CD4-positive, alpha-beta T cell treated with Interferon alpha-2 for 1 hour (primary cell): Measurements from ENCODE around the gene PLCZ1.
"Not testable (repeated sequence)": the region's sequence is repeated elsewhere in the genome, so short reads cannot be mapped to it uniquely, and the experiment has no call there.

ENCODE experiments used
- DNase-seq, 2 donors: peaks; one replicate each; pipeline ENCODE4 v3.0.0-alpha.2; 2020 to 2022

PLCZ1 gene, protein sequence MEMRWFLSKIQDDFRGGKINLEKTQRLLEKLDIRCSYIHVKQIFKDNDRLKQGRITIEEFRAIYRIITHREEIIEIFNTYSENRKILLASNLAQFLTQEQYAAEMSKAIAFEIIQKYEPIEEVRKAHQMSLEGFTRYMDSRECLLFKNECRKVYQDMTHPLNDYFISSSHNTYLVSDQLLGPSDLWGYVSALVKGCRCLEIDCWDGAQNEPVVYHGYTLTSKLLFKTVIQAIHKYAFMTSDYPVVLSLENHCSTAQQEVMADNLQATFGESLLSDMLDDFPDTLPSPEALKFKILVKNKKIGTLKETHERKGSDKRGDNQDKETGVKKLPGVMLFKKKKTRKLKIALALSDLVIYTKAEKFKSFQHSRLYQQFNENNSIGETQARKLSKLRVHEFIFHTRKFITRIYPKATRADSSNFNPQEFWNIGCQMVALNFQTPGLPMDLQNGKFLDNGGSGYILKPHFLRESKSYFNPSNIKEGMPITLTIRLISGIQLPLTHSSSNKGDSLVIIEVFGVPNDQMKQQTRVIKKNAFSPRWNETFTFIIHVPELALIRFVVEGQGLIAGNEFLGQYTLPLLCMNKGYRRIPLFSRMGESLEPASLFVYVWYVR

DNA sequence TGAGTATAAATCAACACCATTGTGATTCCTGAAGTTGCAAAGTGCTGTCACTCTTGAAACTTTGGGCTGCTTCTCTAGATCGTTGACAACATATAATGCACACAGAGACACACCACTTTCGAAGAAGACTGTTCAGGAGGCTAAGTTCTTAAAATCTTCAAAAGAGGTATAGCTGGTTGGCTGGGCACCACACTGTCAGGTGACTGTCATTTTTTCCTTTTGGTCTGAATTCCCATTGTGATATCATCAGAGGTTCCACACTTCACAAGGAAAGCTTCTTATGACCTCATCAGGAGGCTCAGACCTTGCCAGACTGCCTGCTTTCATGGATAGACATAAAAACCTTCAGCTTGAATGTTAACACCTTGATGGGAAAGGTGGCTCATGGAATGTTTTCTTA lies at the start of gene PLCZ1, which contains the start of gene CAPZA3:
PLCZ1 (minus strand) TSS at position 194 of the 400 bp plus-strand sequence. CDS start 641 bp downstream, outside the sequence.
CAPZA3 (plus strand) TSS at position 301 of the 400 bp plus-strand sequence. CDS start 150 bp downstream, outside the sequence.
- no peak for DNase-seq

DNA sequence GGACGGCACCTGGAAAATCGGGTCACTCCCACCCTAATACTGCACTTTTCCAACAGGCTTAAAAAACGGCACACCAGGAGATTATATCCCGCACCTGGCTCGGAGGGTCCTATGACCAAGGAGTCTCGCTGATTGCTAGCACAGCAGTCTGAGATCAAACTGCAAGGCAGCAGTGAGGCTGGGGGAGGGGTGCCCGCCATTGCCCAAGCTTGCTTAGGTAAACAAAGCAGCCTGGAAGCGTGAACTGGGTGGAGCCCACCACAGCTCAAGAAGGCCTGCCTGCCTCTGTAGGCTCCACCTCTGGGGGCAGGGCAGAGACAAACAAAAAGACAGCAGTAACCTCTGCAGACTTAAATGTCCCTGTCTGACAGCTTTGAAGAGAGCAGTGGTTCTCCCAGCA lies 47.7 kb upstream of the PLCZ1 start:
- not testable (repeated sequence) for DNase-seq

DNA sequence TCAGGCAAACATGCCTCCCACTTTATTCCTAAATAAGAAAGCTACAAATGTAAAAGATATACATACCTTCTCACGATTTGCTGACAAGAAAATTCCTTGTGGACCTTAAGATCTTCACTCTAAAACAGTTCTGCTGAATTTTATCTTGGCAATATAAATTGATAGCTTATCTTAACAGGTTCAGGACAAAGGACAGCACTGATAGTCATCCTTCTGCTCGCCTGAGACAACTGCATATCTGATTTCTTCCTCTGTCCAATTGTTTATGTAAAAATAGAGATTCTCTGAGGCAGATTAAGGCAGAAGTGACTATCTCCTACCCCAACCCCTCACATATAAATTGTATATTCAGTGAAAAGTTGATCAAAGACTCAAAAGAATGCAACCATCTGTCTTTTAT lies 45.0 kb upstream of the PLCZ1 start:
- no peak for DNase-seq

DNA sequence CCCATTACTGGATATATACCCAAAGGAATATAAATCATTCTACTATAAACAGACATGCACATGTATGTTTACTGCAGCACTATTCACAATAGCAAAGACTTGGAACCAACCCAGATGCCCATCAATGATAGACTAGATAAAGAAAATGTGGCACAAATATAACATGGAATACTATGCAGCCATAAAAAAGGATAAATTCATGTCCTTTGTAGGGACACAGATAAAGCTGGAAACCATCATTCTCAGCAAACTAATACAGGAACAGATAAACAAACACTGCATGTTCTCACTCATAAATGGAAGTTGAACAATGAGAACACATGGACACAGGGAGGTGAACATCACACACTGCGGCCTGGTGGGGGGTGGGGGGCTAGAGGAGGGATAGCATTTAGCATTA lies 28.7 kb upstream of the PLCZ1 start:
- DNase-seq: not testable (repeated sequence)

DNA sequence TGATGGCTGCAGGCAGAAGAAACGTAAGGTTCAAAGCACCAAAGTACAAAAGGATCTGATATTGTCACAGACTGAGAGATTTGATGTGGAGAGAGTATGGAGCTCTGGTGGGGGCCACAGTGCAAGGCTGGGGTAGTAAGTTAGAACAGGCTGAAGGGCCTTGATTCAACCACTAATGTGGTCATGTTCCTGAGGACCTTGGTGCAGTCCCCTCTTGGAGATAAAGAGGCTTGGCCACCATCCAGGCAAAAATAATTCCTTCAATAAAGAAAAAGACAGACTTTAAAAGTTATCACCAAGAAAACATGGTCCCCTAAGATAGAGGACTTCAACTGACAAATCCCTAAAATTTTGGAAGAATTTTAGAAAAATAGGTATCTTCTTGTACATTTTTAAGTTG lies 17.5 kb upstream of the PLCZ1 start:
- no peak for DNase-seq

DNA sequence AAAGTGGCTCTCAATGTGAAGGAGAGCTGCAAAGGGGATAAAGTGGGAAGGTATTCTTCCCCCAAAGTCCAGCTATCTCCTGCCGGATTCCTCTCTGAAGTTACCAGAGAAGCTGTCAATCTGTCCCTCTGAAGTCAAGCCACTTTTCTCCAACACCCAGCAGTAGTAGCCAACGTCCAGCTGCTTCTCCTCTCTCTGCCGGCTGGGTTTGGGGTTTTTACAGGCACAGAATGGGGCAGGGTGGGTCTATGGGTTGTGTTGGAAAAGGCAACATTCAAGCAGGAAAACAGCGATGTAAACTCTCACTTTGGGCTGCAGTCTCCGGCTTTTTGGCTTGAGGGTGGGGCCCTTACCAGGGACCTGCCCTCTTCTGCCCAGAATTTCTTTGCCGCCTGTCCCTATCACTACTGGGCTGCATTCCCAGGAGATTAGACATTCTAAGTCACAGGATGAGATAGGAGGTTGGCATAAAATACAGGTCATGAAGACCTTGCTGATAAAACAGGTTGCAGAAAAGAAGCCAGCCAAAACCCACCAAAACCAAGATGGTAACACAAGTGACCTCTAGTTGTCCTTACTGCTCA lies 16.4 kb upstream of the PLCZ1 start:
- no peak for DNase-seq

DNA sequence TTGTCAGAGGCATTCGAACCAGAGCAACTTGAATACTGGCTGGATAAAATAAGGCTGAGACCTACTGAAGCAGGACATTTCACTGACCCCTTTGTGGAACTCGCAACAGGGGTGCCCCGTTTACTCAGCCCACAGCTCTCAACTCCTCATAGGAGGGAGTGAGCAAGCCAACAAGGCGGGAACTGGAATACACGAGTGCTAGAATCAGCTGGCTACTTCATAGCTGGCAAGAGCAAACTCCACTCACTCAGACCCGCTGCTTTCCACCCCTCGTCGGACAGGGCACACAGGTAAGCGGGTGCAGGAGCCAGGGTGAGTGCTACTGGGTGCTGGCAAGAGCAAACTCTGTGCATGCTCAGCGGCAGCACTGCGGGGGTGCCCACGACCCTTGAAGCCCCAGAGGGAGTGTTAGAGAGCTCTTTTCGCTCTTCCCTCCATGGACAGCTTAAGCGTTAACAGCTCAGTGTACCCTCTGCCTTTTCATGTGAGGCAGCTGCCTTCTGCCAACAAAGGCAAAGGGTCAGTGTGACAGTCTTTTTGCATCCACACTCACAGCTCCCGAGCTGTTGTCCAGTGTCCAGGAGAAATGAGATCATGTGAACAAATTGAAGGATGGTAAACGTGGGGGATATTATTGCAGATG lies 15.8 kb upstream of the PLCZ1 start:
- DNase-seq: no peak

DNA sequence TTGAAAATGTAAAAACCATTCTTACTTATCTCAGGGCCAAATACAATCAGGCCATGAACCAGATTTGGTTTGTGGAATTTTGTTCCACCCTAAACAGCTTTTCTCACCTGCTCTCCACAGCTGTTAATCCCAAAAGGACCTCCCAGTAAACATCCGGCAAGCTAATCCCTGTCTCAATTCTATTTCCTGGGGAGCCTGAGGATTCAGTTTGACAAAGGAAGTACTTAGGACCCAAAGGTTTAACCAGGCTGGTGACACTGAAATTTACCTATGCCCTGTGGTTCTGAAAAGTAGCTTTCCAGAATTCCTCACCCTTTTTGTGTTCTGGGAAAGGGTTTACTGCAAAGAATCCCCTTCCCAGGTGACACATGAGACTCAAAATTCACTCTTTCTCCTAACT lies 15.1 kb upstream of the PLCZ1 start:
- no peak for DNase-seq

DNA sequence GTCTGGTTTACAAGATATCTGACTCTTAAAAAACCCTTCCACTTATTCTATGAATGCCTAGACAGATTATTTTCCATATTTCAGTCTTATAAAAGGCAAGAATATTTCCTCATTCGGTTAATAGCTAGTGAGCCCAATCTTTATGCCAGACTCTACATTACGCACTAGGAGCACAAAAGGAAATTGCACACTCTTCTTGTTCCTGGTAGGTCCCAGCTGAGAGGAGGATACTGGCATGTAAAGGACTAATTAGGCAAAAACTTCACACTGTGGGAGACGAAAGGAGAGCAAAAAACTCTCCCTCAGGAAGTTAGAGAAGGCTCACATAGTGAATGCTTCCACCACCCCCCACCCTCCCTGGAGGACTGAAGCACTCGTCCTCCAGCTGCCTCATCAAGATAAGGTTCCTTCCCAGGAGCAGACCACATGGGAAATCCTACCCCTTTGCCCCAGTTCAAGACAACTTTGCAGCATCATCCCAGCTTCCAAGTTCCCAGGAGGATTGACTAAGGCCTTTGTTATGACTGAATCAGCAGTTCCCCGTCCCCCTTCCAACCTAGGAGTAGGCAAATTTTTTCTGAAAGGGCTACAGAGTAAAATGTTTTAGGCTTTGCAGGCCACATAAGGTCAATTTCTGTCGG lies 14.6 kb upstream of the PLCZ1 start:
- no peak for DNase-seq

DNA sequence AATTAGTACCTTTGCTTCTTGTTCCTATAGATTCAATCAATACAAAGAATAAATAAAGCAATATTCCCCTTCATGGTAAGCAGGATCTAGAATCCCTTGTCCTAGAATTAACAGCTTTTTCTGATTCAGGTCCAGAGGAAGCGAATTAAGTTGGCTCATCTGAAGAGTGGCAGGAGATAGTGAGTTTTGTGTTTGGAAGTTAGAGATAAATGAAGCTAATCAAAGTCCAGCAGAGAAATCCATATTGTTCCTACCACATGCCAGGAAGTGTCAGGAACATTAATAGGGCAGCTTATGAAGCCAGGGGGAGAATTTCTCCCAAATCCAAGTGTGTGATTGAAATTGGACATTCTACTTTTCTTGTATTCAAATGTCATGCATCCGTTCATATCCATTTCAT lies 14.1 kb upstream of the PLCZ1 start:
- DNase-seq: no peak

DNA sequence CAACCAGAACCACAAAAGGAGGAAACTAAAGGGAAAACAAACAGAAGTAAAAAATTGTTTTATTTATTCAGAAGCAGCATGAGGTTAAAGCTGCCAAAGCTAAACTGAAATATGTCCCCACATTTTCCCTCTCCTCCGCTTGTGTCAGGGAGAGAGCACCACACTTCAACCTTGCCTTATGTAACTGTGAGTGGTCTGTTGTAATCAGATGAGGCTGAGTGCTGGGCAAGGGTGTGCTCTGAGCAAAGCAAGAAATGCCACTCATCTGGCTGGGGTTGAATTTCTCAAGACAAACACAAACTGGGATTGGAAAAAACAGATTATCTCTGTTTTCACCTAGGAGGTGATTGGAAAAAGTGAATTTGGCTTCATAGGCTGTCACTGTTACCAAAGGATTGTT lies 12.3 kb upstream of the PLCZ1 start:
- no peak for DNase-seq

DNA sequence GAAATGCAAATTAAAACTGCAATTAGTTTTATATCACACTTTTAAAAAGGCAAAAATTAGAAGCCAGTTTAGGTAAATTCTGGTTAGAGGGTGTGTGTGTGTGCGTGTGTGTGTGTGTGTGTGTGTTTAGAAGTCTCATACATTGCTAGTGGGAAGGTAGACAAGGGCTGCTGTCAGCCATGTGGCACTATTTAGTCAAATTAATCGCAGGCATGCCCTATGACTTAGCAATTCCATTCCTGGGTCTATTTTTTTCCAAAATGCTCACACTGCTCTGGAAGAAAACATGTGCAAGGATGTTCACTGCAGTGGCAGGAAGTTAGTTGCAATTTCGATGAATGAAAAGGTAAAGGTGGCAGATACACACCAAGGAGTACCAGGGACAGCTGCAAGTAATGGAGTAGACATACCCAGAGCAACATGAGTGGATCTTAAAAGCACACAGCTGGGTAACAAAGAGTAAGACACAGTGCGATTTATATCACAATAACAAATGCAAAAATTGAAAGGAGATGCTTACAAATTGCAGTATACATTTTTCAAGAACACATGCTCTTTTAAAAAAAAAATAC lies 11.7 kb upstream of the PLCZ1 start:
- no peak for DNase-seq

DNA sequence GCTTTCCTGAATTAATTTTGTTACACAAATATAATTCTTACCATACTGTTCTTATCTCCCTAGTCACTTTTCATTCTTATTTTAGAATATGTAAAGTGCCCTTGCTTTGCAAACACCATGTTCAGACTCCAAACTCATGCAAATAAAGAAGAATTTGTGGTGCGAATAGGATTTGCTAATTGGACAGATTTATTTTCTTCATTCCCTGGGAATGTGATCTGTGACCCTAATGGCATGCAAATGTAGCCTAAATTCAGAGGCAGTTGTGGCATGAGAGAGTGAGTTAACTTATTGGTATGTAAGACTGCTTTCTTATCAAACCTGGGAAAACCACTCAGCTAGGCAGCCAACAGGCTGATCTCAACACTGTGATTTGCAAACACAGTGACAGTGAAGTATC lies 10.1 kb upstream of the PLCZ1 start:
- DNase-seq: no peak

DNA sequence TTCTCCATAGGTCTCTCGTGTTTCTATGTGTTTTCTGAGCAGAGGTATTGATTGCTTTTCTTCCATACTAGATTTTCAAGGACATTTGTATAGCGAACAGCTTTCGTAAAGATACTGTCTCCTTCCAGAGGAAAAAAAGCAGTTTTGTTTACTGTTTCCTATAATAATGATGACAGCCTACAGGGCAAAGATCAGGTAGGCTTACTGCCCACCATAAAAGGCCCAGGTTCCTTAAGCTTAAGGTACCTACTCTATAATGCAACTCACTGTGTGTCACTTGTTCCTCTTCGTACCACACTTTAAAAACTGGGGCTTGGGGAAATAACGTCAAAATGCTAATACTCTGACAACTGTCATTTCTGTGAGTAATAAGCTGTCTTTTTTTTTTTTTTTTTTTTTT lies 6.7 kb downstream of the PLCZ1 start:
- no peak for DNase-seq

DNA sequence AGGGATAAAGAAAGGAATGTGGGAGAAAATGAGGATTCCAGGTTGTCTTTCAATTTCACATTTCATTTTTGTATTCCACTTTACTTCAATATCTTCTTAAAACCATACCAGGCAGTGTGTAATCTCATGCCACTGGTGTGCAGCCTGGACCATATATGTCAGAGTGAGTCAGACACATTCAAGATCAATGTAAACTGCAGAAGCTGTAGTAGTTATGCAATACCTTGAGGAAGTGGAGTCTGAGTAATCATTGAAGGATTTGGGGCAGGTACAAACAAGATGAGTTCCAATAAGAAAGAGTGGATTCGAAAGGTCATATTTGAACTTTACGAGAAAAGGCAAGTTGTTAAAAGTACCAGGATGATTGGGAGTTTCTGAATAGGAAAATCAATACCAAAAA lies 14.1 kb downstream of the PLCZ1 start:
- no peak for DNase-seq

DNA sequence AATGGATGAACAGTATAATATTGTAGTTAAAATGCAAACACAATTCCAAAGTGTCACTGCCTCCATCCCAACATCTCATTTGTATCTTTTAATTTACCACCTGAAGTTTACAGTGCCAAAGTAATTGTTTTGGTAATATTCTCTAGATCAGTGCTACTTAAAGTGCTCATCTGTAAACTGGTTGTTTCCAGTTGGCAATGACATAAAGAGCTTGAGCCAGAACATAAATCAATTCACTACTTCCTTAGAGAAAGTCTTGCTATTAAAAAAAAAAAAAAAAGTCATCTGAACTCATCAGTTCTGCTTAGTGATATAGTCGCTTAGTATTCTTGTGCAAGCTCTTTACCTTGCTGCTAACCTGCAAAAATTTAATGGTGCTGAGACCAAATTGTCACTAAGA lies 16.4 kb downstream of the PLCZ1 start:
- no peak for DNase-seq

DNA sequence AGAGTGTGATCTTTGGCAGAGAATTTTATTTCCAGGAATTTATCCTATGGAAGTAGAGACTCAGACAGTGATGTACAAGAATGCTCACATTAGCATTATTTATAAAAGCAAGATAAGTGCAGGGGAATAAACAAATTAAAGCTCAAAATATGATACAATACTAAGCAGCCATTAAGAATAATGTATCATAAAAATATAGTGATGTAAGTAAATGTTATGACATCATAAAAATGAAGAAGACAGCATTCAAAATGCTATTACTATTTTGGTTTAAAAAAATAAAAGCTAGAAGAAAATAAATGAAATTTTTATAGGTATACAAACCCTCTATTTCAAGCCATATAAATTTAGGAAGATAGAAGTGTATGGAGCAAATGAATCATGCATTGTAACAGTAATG lies 17.1 kb downstream of the PLCZ1 start:
- no peak for DNase-seq

DNA sequence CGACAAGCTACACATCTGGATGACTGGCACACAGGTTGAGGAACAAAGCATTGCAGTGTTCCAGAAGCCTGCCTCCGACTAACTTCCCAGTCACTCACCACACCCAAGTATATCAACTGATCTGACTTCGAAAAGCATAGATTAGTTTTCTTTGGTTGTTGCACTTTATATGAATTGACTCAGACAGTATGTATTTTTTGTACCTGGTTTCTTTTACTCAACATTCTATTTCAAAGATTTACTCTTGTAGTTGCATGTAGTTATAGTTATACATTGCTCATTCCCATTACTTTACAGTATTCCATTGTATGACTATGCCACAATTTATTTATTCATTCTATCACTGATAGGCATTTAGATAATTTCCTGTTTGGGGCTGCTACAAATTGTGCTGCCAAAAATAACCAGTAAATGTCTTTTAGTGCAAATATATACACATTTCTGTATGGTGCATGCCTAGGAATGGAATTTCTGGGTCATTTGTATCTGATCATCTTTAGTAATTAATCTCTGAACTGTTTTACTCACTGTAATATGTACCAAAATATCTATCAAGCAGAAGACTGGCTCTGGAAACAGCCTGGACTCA lies 17.8 kb downstream of the PLCZ1 start:
- DNase-seq: no peak

DNA sequence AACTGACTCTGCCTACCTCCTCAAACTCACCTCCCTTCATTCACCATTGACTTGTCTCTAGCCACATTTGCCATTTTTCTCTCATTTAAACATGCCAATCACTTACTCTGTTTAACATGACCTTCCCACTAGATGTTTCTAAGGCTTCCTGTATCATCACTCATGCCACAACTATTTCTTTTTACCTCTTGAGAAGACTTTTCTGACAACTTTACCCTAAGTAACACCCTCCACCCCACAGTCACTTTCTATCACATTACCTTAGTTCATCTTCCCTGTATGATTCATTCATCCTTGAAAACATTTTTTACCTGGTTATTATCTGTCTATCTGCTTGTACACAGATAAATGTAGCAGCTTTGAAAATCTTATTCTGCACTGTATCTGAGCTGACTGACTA lies 19.4 kb downstream of the PLCZ1 start:
- DNase-seq: no peak

DNA sequence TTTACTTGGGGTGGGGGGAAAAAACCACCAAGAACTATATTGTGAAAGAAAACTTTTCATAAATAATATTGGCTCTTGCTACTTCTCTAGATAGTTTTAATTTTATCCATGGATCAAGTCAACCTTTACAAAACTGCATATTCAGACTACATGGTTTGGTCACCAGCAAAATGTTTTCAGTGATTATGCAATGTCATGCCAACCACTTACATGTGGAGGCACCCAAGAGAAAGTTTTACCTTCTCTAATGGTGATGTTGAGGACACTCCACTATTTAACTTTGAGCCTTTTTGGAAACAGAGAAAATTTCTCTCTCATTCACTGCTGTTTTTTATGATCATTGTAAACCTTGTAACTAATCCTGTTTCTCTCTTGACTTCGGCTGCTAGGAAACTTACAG lies 21.6 kb downstream of the PLCZ1 start:
- DNase-seq: no peak

DNA sequence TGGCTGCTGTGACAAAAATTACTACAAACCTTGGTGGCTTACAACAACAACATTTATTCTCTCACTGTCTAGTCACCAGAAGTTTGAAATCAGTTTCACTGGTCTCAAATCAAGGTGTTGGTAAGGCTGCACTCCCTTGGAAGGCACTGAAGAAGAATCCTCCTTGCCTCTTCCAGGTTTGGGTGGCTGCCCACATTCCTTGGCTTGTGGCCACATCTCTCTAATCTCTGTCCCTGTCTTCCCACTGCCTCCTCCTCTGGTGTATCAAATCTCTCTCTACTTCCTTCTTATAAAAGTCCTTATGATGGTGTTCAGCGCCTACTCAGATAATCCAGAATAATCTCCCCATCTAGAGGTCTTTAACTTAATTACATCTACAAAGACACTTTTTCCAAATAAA lies 31.0 kb downstream of the PLCZ1 start:
- DNase-seq: no peak

DNA sequence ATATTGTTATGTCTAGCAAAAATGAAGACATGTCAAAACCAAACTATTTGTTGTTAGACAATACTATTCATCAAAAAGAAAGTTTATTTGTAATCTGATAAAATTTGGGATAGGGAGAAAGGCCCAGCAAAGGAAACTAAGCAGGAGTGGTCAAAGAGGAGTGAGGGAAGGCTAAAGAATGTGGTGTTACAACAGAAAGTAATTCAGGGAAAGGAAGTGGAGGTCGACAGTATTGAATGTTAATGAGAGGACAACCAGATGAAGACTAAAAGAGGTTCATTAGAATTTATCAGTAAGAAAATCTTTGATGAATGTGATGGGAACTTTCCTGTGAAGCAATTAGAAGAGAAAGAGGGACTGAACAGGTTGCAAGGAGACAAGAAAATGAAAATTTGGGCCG lies 33.9 kb downstream of the PLCZ1 start:
- DNase-seq: no peak
